LNCaP clone FGC (cell line): ENCODE results near the gene GORAB.

ENCODE experiments used
- DNase-seq: peaks from one replicate; pipeline ENCODE4 v3.0.0-alpha.2; 2011; ENCODE audit warnings: low read depth
- H3K4me3 ChIP-seq: 2 replicates; pipeline ENCODE4 v1.5.1; 2011; ENCODE audit warnings: mild to moderate bottlenecking, low read depth, low read length, control low read depth
- CTCF ChIP-seq: IDR thresholded peaks from 2 replicates; pipeline ENCODE4 v1.5.1; 2012; ENCODE audit warnings: mild to moderate bottlenecking; ENCODE audit not compliant: control insufficient read depth, insufficient read depth; ENCODE audit errors: extremely low read depth

The GORAB gene

GRCh38 chr1:170498876-170499275, 33.1 kb upstream of the GORAB start:
- H3K4me3 ChIP-seq = no peak overlapping the region
- TF ChIP-seq CTCF = no peak
- no peak for DNase-seq

GRCh38 chr1:170503665-170504064, 28.3 kb upstream of the GORAB start:
- TF ChIP-seq CTCF = no peak
- DNase-seq = no peak
- no peak overlapping the region for H3K4me3 ChIP-seq

- no peak for TF ChIP-seq CTCF
- H3K4me3 ChIP-seq = no peak overlapping the region
- DNase-seq = no peak
Observed at GRCh38 chr1:170510163-170510562, 21.8 kb upstream of the GORAB start.

GRCh38 chr1:170511038-170511437, 20.9 kb upstream of the GORAB start:
- no peak overlapping the region for H3K4me3 ChIP-seq
- no peak for DNase-seq
- no peak for TF ChIP-seq CTCF

- TF ChIP-seq CTCF = no peak
- DNase-seq = no peak
- no peak overlapping the region for H3K4me3 ChIP-seq
Observed at GRCh38 chr1:170513138-170513537, 18.8 kb upstream of the GORAB start.

GRCh38 chr1:170518185-170518834, 13.7 kb upstream of the GORAB start:
- no peak for DNase-seq
- no peak overlapping the region for H3K4me3 ChIP-seq
- no peak for TF ChIP-seq CTCF

- no peak for DNase-seq
- TF ChIP-seq CTCF = no peak
- H3K4me3 ChIP-seq = no peak overlapping the region
Observed at GRCh38 chr1:170518965-170519364, 13.0 kb upstream of the GORAB start.
